Renal cortical epithelial cell (primary cell): Measurements from ENCODE around the gene USF3. TPM values are rescaled to one million over a fixed set of nuclear protein-coding genes. Genes with fewer than 3 reads are reported as not detected.

Experiments used
- DNase-seq: peaks from one replicate; pipeline ENCODE4 v3.0.0-alpha.2; 2011; ENCODE audit warnings: low read depth
- total RNA-seq: library from RNA; depleted of rRNA; stranded (reverse); fragments of >200 nt; gene quantifications from 2 replicates; pipeline ENCODE4 v1.2.3, GENCODE V29; 2014

USF3 gene
- total RNA-seq, 1 donor from 2014 or later, result 14.8 TPM

GRCh38 chr3:113607219-113607596 lies 89.2 kb downstream of the USF3 start:
- DNase-seq, result no peak

- no peak for DNase-seq
Observed at GRCh38 chr3:113606539-113607218, 89.8 kb downstream of the USF3 start.

- DNase-seq, result no peak
Observed at GRCh38 chr3:113602836-113603235, 93.6 kb downstream of the USF3 start.

GRCh38 chr3:113602256-113602655 lies 94.2 kb downstream of the USF3 start:
- no peak for DNase-seq

- DNase-seq, result no peak
Observed at GRCh38 chr3:113601240-113601639, 95.2 kb downstream of the USF3 start.

DNA sequence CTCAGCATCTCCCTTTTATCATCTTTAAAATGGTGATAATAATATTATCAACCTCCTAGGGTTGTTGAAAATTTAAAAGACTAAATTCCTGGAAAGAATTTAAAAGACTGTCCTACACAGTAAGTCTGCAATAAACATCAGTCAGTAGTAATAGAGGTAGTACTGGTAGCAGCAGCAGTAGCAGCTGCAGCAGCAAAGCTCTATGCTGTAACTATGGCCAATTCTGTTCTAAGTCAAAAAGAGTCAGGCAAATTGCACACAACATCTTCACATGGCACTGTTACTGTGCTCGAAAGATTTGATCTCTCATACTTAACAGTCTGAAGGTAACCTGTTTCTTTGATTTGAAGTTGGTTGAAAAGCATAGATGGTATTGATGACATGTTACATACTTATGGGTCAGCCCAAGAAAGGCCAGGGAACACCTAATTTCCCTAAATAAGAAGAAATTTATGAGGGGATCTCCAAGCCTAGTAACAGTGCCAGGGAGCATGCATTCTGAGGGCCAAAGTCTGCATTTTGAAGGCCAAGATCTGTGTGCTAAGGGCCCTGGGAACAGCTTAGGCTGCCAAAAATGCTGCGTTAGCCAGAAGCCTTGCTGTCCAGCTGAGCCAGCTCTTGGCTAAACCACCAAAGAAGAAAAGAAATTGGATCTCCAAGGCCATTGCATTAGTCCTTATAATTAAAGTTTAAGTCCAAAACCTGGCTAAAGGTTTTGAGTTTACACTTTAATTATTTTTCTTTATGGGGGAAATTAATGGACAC lies 95.8 kb downstream of the USF3 start:
- DNase-seq, result no peak

Other genes starting within 250 kb of the USF3 start
- gene SPICE1, start 181.5 kb downstream of the USF3 start, total RNA-seq, result 8.7 and 19.3 TPM in 2 replicates
- gene SIDT1, start 164.1 kb downstream of the USF3 start, total RNA-seq, result under 0.01 and 0.52 TPM in 2 replicates
- gene NAA50, start 49.6 kb upstream of the USF3 start, total RNA-seq, result 139 and 217 TPM in 2 replicates
- 118 and 132 TPM in 2 replicates for gene ATP6V1A, start 50.4 kb upstream of the USF3 start, total RNA-seq
- gene GRAMD1C, start 142.1 kb upstream of the USF3 start, total RNA-seq, result 3.0 and 11.8 TPM in 2 replicates